NCI-H1105 (cell line): ENCODE results near the gene NPR3.

Experiments used
- DNase-seq: peaks from one replicate; lab custom pipeline; 2025; lab: John Stamatoyannopoulos, UW

NPR3 gene

GRCh38 chr5:32712481-32713360, 1.6 kb downstream of the NPR3 start:
- DNase-seq: no peak

DNA sequence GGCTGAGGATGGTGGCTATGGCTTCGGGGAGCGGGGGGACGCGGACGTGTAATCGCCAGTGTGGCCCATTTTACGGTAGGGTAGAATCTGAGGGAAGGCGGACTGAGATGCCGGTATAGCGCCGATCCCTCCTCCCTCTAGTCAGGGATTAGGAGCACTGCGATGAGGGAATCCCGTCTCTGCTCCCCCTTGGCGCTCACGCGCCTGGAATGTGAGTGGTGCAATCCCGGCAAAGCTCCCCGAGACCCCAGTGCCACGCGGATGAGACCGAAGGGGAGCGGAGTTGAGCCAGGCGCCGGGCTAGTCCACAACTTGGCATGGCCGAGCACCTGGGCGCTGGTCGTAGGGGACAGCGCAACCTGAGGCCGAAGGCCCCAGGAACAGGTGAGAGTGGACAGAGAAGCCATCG, 2.2 kb downstream of the NPR3 start:
- no peak for DNase-seq

GRCh38 chr5:32713770-32714381, 2.8 kb downstream of the NPR3 start:
- DNase-seq: no peak

DNA sequence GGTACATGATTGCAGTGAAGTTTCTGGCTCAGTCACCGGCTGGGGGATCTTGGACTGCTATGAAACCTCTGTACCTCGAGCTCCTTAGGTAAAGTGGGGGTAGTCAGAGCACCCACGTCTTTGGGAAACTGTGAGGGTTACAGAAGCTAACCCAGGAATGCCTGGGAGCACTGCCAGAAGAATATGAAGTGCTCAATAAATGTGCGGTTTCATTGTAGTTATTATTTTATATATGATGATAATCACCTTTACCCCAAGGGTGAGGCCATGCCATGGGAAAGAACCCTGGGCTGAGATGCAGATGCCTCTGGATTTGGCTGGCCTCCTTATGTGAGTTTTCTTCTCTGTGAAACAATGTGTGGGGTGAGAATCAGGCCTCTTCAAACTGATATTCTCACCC, 3.7 kb downstream of the NPR3 start:
- DNase-seq: no peak

GRCh38 chr5:32720300-32720699, 9.2 kb downstream of the NPR3 start:
- DNase-seq: no peak

DNA sequence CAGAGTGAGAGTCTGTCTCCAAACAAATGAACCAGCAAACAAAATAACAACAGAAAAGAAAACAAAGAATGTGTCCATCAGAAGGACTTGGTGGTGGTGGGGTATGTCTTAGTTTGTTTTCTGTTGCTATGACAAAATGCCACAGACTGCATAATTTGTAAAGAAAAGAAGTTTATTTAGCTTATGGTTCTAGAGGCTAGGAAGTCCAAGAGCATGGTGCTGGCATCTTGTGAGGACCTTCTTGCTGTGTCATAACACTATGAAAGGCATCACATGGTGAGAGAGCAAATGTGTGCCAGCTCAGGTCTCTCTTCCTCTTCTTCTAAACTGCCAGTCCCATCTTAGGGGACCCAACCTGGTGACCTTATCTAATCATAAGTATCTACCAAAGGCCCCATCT, 10.5 kb downstream of the NPR3 start:
- no peak for DNase-seq

- DNase-seq: no peak
These were observed 11.8 kb downstream of the NPR3 start for GRCh38 chr5:32722957-32723356.

- DNase-seq: no peak
These were observed 13.4 kb downstream of the NPR3 start for GRCh38 chr5:32724526-32724925.

- no peak for DNase-seq
These were observed 15.0 kb downstream of the NPR3 start for GRCh38 chr5:32726086-32726557.

DNA sequence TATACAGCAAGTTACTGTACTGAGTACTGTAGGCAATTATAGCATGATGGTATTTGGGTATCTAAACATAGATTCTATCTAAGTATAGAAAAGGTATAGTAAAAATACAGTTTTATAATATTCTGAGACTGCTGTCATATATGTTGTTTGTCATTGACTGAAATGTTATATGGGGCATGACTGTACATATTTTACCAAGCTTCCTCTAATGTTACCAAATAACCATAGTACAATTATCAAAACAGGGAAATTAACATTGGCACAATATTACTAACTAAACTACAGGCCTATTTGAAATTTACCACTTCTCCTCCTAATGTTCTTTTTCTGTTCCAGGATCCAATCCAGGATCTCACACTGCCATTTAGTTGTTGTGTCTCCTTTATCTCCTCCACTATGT, 18.5 kb downstream of the NPR3 start:
- DNase-seq: no peak

DNA sequence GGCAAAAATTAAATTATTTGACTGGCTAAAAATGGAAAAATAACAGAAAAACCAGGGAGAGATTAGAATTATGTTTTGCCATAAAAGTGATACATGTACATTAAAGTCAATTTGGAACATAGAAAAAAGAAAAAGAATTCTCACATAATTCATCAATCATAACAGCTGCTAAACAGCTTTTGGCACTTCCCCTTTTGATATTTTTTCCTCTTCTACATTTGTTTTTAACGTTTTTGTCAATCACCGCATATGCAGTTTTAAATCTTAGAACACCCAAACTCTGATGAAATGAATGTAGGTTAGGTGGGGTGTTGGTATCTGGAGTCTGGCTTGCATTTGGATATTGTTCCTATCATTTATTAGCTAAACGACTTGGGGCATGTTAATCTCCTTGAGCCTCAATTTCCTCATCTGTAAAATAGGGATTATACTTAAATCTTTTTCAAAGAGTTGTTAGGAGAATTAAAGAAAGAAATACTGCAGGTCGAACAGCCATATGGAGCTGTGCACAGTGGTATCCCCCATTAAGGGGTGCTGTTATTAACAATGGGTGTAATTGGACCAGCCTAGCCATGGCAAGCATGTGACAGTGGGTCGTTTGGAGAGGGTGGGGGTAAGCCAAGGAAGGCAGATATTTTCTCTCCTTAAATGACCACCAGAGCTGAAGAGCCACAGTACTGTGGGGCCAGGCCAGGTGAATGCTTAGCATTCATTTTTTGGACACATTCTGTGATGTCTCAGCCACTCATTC, 22.6 kb downstream of the NPR3 start:
- DNase-seq: no peak

- DNase-seq: no peak
These were observed 23.8 kb downstream of the NPR3 start for GRCh38 chr5:32734827-32735378.

- DNase-seq: no peak
These were observed 24.4 kb downstream of the NPR3 start for GRCh38 chr5:32735512-32735911.

DNA sequence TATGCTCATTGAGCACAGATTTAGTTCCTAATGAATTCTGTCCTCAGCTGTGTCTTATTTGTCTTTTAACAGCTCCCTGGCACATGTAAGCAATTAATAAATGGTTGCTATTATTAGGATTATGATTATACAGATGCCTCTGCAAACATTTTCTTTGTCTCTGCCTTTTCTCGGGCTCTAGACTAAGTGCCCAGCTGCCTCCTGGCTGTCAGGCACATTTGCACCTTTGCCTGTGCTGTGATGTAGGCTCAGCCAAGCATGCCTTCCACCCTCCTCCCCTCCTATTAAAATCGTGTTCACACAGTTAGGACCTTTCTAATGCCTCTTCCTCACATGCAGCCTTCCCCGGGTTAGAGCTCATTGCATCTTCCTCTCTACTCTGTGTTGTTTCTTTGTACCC, 25.7 kb downstream of the NPR3 start:
- DNase-seq: no peak

GRCh38 chr5:32740651-32741050, 29.5 kb downstream of the NPR3 start:
- DNase-seq: no peak

DNA sequence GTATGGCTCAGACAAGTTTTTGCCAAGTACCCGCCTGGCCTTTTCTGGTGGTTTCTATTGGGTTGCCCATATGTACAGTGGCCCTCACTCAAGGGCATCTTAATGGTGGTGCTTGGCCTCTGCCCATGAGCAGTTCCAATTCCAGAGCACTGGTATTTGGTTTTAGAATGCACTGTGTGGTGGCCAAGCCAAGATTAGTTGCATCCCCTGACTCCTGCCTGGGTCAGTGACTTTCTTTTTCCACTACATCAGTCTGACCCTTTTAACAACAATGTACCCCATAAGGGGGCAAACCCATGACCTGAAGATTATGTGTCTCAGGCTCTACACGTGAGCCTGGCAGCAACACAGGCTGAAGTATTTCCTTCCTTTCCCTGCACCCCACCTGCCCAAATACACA, 34.2 kb downstream of the NPR3 start:
- DNase-seq: no peak

GRCh38 chr5:32752411-32752810, 41.3 kb downstream of the NPR3 start:
- no peak for DNase-seq

- no peak for DNase-seq
These were observed 41.9 kb downstream of the NPR3 start for GRCh38 chr5:32753051-32753450.

DNA sequence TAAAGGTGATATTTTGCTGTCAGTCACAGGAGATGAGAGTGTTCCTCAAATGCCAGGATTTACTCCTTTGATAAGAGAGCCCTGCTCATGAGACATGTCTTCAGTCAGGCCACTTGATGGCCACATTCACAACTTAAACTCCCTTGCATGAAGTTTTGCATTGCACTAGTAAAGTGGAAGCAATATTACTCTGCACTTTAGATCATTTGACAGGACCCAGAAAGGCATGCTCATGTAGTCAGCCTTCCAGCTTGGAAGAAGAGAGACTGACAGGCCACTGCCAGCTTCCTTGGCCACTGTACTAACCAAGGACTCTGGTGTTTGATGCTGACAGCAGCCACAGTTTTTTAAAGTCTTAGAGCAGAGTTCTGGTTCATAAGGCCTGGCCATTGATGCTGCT, 42.6 kb downstream of the NPR3 start:
- no peak for DNase-seq

DNA sequence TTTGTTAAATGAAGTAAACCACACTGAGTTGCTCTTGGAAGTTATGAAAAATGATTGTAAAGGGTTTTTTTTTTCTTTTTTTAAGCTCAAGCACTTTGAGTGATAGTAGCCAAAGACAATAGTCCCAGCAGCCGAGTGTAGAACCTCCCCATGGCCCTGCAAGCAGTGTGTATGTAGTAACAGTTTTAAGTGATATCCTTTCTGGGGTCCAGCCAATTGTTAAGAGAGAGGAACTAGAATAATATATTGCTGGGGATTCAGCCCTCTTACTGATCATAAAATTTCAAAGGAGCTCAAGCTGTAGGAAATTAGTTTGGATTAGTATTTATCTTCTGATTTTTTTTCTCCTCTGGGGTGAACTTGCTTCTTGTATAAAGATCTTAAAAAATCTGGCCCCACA, 43.2 kb downstream of the NPR3 start:
- DNase-seq: no peak

- DNase-seq: no peak
These were observed 49.0 kb downstream of the NPR3 start for GRCh38 chr5:32760091-32760509.

- DNase-seq: no peak
These were observed 54.1 kb downstream of the NPR3 start for GRCh38 chr5:32765266-32765665.
